SHP77 treated with DMSO at 0.1 percent for 48 hours (cell line): ENCODE results near the gene IL15RA.
"Not testable (repeated sequence)": the region's sequence is repeated elsewhere in the genome, so short reads cannot be mapped to it uniquely, and the experiment has no call there.

Source experiments
- DNase-seq: peaks from one replicate; lab custom pipeline; 2025; lab: John Stamatoyannopoulos, UW

Gene IL15RA

DNA sequence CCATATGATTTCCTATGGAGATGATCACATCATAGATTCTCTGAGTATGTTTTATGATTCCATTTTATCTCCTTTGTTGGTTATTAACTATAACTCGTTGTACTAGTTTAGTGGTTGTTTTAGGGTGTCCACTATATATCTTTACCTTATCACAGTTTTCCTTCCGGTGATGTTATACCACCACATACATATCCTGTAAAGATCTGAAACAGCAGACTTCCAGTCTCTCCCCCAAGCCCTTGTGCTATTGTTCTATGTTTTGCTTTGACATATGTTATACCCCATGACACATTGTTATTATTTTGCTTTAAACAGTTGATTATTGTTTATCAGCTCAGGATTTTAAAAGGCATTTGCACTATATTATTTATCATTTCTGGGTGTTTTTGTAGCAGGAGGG is 7.3 kb downstream of the IL15RA start:
- DNase-seq: no peak

DNA sequence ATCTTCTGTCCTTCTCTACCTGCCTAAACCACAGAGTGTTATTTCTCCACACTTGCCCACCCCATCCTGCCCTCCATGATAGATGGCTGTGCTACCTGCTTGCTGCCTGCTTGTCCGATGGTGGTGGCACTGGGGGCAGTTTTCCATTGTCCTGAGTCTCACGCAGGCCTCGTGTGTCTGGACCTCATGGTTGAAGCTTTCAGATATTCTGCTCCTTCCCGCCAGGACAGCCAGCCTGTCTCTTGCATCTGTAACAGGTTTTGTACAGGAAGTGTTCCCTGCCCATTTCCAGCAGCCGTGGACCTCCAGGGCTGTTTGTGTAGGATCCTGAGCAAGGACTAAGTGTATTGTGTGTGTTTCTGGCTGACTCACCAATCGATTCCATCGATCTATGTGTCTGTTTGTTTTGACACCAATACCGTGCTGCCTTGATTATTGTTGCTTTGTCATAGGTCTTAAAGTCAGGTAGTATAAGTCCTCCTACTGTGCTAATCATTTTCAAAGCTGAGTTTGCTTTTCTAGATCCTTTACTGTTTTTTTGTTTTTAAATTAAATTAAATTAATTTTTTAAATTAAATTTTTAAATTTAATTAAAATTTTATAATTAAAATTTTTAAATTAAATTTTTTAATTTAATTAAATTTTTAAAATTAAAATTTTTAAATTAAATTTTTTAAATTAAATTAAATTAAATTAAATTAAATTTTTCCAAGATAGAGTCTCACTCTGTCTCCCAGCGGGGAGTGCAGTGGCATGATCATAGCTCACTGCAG is 8.5 kb downstream of the IL15RA start:
- no peak for DNase-seq

DNA sequence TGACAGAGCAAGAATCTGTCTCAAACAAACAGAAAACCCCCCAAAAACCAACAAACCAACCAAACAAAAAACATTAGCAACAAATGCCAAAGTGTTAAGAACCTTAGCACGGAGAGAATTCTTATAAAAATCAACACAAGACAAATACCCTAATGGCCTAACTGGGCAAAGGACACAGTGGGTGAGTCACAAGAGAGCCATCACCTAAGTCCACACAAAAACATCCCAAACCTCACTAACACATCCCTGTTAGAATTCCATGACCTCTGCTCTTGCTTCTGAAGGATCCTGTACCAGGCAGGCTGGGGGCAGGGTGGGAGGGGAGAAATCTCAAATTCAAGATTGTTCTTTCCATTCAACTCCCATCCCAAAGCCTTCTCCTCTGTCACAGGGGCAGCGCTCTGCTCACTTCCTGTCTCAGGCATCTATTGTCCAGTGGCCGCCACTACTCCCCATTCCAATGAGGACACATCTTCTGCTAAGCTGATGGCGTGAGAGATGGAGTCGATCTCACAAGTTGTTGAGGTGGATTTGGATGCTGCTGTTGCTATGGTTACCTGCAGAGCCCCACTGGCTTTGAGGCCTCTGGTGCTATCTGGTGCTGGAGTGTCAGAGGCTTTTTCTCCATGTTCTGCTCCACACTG is 9.2 kb downstream of the IL15RA start:
- no peak for DNase-seq

DNA sequence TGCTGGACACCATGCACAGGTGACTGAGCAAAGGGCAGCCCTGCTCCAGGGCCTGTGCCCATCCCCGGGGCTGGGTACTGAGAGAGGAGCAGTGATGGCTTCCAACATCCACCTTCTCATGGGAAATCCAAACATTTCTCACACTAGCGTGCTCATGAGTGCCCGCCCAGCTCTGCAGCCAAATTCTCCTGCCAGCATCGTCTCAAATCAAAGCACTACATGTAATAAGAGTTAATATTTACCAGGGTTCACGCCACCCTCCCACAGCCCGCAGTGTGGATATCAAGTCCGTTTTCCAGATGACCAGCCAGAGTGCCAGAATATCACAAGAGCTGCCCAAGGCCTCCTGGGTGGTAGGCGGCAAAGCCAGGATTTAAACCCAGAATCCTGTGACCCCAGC is 12.1 kb downstream of the IL15RA start:
- DNase-seq: no peak

DNA sequence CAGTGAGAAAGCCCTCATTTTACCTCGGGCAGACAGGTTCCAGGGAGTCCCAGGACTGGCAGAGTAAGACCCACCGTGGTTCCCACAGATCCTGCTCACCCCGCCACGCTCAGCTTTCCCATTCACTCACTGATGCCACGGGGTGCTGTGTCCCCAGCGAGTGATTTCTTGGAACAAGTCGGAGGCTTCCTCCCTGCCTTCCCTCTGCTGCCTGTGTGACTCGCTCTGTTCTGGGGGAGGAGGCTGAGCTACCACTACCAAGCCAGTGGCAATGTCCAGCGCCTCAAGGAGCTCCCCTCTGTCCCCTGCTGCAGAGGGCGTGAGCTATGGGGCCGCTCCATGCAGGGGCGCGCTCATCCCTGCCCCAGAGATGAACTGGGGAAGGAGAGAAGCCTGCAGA is 12.6 kb downstream of the IL15RA start:
- no peak for DNase-seq

DNA sequence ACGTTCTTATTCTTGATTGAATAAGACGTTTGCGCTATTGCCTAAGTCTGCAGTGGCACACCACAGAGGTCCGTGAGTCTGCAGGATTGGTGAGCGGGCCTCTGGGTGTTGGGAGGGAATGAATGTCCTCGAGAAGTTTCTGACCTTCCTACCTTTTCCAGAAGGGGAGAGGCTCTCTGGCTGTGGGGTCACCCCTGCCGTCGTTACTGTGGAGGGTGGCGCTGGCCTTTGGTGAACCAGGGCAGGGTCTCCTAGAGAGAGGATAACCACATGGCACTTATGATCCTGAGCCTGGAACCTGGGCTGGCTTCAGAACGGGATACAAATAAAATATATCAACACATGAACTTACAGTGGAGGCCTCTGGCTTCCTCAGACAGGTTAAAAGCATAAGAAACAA is 13.8 kb downstream of the IL15RA start:
- no peak for DNase-seq

DNA sequence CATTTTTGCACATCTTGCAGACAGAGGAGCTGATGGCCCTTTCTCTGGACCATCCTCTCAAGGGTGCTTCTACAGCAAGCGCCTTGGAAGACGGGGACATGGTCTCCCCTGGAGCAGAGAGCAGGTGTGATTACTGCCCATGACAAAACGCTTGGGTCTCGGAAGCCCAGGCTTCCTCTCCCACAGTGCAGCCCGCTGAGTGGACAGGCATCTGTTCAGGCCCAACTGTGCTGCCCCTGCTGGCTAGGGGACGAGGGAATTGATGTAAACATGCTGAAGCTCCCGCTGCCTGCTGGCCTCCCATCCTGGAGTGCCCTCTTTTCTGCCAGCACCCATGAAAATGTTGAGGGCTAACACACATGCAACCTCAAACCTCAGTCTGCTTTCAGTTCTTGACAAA is 14.3 kb downstream of the IL15RA start:
- DNase-seq: no peak

DNA sequence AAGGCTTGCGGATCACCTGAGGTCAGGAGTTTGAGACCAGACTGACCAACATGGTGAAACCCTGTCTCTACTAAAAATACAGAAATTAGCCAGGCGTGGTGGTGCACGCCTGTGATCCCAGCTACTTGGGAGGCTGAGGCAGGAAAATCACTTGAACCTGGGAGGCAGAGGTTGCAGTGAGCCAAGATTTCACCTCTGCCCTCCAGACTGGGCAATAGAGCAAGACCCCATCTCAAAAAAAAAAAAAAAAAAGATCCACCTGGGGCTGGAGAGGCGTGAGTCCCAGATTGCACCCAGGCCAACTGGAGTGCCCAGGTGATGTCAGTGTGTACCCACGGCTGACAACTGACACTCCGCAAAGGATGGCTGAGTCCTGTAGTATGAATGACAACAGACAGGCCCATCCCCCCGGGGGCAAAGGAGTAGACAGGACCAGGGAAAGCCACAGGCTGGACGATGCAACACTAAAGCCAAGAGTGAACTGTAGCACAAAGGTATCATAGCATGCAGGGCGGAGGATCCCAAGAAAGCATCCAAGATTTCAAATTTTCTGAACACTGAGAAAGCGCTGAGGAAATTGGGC is 14.9 kb downstream of the IL15RA start:
- DNase-seq: not testable (repeated sequence)

DNA sequence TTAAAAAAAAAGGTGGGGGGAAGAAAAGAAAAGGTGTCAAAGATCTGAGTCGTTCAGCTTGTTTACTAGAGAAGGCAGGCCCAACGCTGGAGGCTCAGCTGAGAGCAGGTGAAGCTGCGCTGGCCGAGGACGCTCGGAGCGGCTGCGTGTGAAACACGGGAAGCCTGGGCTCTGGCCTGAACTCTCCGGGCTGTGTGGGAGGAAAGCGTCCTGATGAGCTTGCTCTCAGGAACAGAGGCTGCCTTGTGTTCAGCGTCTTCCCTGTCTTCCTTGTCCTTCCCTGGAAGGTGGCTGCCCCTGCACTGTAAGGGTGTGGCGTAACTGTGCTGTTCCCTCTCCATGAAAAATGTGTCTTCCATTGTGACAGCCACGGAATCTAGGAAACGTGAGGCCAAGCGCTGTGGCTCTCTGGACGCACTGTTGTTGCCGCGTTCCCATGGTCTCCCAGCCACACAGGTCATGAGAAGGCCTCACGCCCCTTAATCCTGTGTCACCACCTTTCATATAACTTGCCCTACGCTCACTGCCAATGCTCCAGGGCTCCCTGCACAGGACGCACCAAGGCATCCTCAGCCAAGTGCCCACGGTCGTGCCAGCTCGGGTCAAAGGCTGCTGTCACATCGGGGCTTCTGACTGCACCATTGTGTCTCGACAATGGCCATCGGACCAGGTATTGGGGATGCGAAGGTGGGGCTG is 15.8 kb downstream of the IL15RA start:
- DNase-seq: no peak

DNA sequence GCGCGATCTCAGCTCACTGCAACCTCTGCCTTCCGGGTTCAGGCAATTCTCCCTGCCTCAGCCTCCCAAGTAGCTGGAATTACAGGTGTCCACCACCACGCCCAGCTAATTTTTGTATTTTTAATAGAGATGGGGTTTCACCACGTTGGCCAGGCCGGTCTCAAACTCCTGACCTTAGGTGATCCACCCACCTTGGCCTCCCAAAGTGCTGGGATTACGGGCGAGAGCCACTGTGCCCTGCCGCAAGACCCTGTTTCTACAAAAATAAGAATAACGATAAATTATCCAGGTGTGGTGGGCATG is 16.4 kb downstream of the IL15RA start:
- DNase-seq: not testable (repeated sequence)

DNA sequence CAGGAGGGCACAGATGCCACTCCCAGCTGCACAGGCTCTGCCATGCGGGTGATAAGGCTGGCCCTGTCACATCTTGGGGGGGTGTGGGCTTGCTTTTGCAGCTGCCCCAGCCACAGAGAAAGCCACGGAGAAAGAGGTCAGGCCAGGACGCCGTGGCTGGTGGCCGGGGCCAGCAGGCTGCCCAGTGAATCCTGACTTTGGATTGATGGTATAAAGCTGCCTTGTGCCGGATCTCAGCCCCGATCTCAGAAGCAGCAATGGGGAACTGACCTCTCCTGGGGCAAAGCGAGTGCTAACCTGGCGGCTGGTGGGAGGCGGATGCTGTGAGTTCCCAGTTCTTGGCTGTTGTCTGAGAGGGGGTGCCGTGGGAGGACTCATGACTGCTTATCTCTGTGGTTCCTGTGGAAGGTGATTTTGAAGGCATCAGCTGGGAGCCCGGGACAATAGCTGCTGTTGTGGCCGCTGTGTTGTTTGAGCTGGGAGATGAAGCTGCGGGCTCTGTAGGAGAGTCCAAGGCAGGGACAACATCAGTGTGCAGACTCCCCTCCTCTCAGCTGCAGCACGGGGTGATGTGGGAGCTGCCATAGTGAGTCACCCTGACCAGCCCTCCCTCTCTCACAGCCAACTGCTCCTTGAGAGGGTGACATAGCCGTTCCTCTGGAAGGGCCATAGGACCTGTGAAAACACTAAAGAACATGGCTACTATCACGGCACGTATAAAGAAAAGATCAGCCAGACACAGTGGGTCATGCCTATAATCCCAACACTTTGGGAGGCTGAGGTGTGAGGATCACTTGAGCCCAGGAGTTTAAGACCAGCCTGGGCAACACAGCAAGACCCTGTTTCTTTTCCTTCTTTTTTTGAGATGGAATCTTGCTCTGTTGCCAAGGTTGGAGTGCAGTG is 17.0 kb downstream of the IL15RA start:
- DNase-seq: no peak

DNA sequence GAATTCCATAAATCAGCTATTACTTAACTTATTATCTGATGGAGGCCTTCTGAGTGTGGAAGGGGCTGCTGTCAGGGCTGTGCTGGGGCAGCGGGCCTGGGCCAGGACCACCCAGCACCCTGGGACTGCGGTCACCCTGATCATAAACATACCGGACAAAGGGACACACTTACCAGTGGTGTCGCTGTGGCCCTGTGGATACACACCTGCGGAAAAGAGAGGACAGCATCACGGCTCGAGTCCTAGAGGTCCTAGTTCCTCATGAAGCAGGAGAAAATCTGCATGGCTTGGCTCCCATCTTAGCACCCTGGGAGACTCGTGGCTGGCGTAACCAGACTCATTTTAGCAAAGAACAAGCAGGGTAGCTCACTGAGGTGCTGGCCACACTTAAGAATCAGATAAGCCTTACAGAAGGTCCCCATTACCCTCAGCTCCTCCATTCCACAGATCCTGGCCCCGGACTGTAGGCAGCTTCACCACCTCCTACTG is 17.7 kb downstream of the IL15RA start:
- DNase-seq: no peak

DNA sequence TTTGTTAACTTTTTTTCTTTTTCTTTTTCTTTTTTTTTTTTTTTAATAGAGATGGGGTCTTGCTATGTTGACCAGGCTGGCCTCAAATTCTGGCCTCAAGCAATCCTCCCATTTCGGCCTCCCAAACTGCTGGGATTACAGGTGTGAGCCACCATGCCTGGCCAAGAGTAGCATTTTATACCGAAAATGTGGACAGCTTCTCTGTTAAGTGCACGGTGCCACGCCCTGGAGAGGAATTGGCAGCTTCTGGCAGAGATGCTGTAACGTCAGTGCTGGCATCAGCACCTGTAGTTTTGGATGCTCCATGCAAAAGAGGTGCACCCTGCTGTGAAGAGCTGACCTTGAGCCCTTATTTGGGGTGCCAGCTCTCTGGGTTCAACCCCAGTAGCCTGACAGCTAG is 18.2 kb downstream of the IL15RA start:
- DNase-seq: no peak

DNA sequence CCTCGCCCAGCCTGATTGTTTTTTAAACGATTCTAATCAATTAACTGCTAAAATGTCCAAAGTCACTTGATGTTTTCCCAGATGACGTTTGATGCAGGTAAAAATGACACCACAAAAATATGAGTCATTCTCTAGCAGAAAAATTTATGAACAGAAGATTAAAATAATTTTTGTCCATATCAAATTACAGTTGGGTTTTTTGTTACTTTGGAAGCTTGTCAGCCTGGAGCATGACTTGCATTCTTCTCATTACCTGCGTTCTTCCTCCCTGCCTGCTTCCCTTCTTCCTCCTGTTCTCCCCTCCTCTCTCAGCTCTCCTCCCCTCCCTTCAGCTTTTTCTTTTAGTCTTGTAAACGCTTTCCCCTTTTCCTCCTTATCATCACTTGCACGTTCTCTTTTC is 18.7 kb downstream of the IL15RA start:
- DNase-seq: no peak

DNA sequence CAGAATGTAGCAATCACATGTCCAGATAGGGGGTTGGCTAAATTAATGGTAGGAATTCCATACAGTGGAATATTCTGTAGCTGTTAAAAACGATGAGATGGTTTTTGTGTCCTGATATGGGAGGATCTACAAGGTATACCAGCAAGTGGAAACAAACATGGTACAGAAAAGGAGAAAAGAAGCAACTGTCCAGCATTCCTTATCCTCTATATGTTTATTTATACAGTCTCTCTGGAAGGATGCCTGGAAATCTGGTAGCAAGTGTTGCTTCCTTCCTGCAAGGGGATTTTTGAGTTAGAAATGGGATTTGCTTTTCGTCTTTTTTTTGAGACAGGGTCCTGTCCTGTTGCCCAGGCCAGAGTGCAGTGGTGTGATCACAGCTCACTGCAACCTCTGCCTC is 19.3 kb downstream of the IL15RA start:
- no peak for DNase-seq

DNA sequence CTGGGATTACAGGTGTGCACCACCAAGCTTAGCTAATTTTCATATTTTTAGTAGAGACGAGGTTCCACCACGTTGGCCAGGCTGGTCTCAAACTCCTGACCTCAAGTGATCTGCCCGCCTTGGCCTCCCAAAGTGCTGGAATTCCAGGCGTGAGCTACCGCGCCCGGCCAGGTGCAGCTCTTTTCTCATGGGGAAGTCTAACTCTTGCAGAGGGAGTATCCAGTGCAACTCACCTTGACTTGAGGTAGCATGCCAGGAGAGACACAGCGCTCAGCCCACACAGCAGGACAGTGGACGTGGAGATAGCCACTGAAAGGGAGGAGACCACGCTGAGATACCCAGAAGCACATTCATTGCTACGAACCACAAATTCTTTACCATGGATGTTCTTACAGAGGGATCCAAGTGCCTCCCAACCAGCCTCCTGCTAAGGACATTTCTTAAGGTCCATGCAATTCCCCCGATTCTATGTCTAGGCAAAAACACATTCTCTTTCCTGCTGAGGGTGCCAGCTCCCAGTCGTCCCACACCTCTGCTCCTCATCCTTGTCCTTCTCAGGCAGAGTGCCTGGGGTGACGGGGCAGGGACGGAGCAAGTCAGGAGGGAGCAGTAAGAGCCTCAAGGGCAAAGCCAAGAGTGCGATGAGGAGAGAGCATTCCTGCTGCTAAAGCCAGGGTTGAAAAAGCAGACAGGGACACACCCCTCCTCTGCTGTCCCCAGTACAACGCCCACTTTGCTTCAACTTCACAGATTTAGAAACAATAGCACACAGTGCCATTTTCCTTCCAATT is 21.0 kb downstream of the IL15RA start:
- DNase-seq: no peak

DNA sequence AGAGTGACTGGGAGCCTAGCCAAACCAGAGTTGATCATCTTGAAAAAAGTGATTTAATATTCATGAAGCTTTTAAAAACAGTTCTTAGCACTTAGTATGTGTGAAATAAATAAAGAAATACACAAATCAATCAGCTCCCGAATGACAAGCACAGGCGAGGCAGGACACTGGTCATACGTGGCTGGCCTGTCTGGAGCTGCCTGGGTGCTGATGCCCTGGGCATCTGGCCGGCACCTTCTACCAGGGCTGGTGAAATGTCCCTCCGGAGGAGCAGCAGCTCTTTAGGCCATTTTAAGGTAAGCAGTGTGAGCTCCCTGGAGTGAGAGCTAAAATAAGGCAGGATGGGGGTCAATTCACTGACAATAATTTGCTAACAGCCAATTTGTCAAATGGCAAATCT is 23.7 kb downstream of the IL15RA start:
- no peak for DNase-seq

DNA sequence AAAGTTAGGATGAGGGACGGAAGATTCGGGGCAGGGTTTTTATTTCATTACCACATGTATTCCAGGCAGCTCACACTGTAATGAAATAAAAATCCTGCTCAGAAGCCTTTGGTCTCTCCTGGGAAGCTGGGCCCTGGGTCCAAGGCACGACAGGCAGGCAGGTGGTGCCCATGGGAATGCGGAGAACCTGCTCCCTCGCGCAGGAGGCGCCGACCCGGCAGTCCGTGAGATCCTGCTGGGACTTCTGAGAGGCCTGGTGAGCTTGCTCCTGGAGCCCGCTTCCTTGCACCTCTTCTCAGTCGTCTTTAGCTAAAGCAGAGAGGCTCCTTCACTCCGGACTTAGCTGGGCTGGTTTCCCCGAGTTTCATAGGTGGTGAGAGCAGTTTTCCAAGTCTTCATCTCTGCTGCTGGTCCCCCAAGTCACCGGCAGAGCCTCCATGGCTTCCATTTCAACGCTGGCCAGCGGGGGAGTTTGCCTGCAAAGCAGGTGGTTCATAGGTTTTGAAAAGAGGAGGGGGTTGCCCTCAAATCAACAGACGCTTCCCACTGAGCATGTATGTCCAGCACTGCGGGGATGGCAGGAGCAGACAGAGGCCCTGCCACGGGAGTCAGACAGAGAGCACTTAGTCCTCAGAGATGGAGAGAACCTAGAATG is 24.5 kb downstream of the IL15RA start:
- DNase-seq: no peak

DNA sequence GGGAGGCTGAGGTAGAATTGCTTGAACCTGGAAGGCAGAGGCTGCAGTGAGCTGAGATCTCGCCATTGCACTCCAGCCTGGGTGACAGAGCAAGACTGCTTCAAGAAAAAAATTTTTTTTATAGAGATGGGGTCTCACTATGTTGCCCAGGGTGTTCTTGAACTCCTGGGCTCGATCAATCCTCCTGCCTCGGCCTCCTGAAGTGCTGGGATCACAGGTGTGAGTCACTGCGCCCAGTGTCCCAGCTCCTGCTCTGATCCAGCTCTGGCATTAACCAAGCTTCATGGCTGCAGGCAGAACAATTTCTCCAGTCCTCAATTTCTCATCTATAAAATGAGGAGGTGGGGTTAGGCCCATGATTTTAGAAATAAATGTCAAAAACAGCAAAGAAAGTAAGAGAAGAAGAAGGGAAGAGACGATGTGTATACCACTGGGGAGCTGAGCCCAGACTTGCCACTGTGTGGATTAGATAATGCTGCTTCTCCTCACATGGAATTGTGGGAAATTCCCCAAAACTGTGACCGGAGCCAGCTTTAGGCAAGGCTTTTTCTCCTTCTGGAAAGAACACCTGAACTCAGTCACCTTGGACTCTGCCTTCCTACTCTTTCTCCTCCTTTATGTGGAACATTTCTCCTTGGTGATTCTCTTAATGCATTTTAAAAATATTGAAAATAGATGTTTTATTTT is 25.5 kb downstream of the IL15RA start:
- no peak for DNase-seq

DNA sequence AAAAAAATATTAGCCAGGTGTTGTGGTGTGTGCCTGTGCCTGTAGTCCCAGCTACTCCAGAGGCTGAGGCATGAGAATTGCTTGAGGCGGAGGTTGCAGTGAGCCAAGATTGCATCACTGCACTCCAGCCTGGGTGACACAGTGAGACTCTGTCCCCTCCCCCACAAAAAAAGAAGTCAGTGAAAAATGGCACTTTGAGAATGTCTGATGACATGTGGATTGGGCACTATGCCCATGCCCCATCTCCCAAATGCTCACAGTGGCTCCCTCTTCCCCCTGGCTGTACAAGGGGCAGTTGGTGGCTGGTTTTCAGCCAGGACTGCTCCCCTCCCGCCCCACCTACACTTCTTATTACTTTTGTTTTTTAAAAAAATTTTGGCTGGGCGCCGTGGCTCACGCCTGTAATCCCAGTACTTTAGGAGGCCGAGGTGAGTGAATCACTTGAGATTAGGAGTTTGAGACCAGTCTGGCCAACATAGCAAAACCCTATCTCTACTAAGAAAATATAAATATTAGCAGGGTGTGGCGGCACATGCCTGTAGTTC is 26.1 kb downstream of the IL15RA start:
- DNase-seq: no peak
